ENCODE data around the gene HS3ST5.

HS3ST5 gene

GRCh38 chr6:114361036-114361435, 18.2 kb upstream of the HS3ST5 start:
- TF ChIP-seq CTCF (IDR thresholded peaks at IDR 0.05; ENCODE audit: insufficient read depth, low read length, missing control alignments) = no peak
- H3K4me3 ChIP-seq (ENCODE audit: low read depth, low read length) = no peak overlapping the region
- ChIA-PET POLR2A (no interaction called here), CTCF (no interaction called here)
- no peak for DNase-seq (ENCODE audit: low read depth, low spot score)

GRCh38 chr6:114355300-114355699, 12.5 kb upstream of the HS3ST5 start:
- no peak for DNase-seq (ENCODE audit: low read depth, low spot score)
- no peak overlapping the region for H3K4me3 ChIP-seq (ENCODE audit: low read depth, low read length)
- no peak for TF ChIP-seq CTCF (IDR thresholded peaks at IDR 0.05; ENCODE audit: insufficient read depth, low read length, missing control alignments)
- ChIA-PET CTCF (no interaction called here), POLR2A (no interaction called here)

- no peak for DNase-seq (ENCODE audit: low read depth, low spot score)
- H3K4me3 ChIP-seq (ENCODE audit: low read depth, low read length) = no peak overlapping the region
- CTCF ChIA-PET = no interaction called here
- no peak for TF ChIP-seq CTCF (IDR thresholded peaks at IDR 0.05; ENCODE audit: insufficient read depth, low read length, missing control alignments)
- POLR2A ChIA-PET = no interaction called here
Observed at GRCh38 chr6:114354482-114354881, 11.7 kb upstream of the HS3ST5 start.

- DNase-seq (ENCODE audit: low read depth, low spot score) = no peak
Observed at GRCh38 chr6:114346451-114346850, 3.6 kb upstream of the HS3ST5 start.

GRCh38 chr6:114344971-114345275, 2.1 kb upstream of the HS3ST5 start:
- DNase-seq (ENCODE audit: low read depth, low spot score) = no peak
- POLR2A ChIA-PET = no interaction called here
- H3K4me3 ChIP-seq (ENCODE audit: low read depth, low read length) = no peak overlapping the region
- no peak for TF ChIP-seq CTCF (IDR thresholded peaks at IDR 0.05; ENCODE audit: insufficient read depth, low read length, missing control alignments)
- CTCF ChIA-PET = no interaction called here

More at GRCh38 chr6:114346451-114346850, 3.6 kb upstream of the HS3ST5 start:
- TF ChIP-seq CTCF (IDR thresholded peaks at IDR 0.05; ENCODE audit: insufficient read depth, low read length, missing control alignments) = no peak
- no peak overlapping the region for H3K4me3 ChIP-seq (ENCODE audit: low read depth, low read length)
- CTCF ChIA-PET = no interaction called here
- POLR2A ChIA-PET = no interaction called here

GRCh38 chr6:114344246-114344970, 1.6 kb upstream of the HS3ST5 start:
- ChIA-PET CTCF (no interaction called here), POLR2A (no interaction called here)

More at GRCh38 chr6:114344246-114344970, 1.6 kb upstream of the HS3ST5 start:
- H3K4me3 ChIP-seq (ENCODE audit: low read depth, low read length) = no peak overlapping the region
- no peak for DNase-seq (ENCODE audit: low read depth, low spot score)
- TF ChIP-seq CTCF (IDR thresholded peaks at IDR 0.05; ENCODE audit: insufficient read depth, low read length, missing control alignments) = no peak

All from AG04449 (cell line).